PC-9 (cell line): ENCODE measurements around the gene MEAK7. TPM values are rescaled to one million over a fixed set of nuclear protein-coding genes. Genes with fewer than 3 reads are reported as not detected.

Experiments
- BruUV-seq: library from RNA; stranded (reverse); fragments of 400-500 nt; replicated peaks from 2 replicates; lab custom pipeline; 2021; lab: Mats Ljungman, UMichigan
- CTCF ChIA-PET: fragments of 300-600 bp; sonication (Branson Sonifier 250); formaldehyde crosslinking; loops from one replicate; lab custom pipeline; 2022; ENCODE audit warnings: antibody characterized with exemption; lab: Charles Lee
- POLR2A ChIA-PET: fragments of 300-600 bp; sonication (Branson Sonifier 250); formaldehyde crosslinking; loops from one replicate; lab custom pipeline; 2022; ENCODE audit warnings: antibody characterized with exemption; ENCODE audit not compliant: unreplicated experiment; lab: Charles Lee
- DNase-seq, 2 experiments: peaks; one replicate each; pipeline versions ENCODE4 v3.0.0 to v3.0.0-alpha.2; 2015 to 2022; ENCODE audit warnings: mixed read lengths in 1 of 2
- H2AFZ ChIP-seq: fragments of 200-600 bp; sonication (generic); 2 replicates; pipeline ENCODE4 v1.8.1; 2017; ENCODE audit warnings: antibody characterized with exemption
- H3F3A ChIP-seq: fragments of 200-600 bp; sonication (generic); 2 replicates; pipeline ENCODE4 v1.8.1; 2017; ENCODE audit warnings: antibody characterized with exemption, mild to moderate bottlenecking, low read depth; ENCODE audit not compliant: insufficient read depth
- H3K27ac ChIP-seq: fragments of 200-600 bp; sonication (generic); 2 replicates; pipeline ENCODE4 v1.6.1; 2016; ENCODE audit warnings: mixed run types
- H3K27me3 ChIP-seq: fragments of 200-600 bp; sonication (generic); 2 replicates; pipeline ENCODE4 v1.6.1; 2016; ENCODE audit warnings: low read depth, mixed run types; ENCODE audit not compliant: insufficient read depth
- H3K36me3 ChIP-seq: fragments of 200-600 bp; sonication (generic); 2 replicates; pipeline ENCODE4 v1.6.1; 2016; ENCODE audit warnings: low read depth, mixed run types
- H3K4me1 ChIP-seq: fragments of 200-600 bp; sonication (generic); replicated peaks from 2 replicates; pipeline ENCODE4 v1.6.1; 2016; ENCODE audit warnings: mixed run types; ENCODE audit not compliant: insufficient read depth
- H3K4me2 ChIP-seq: fragments of 200-600 bp; sonication (generic); 2 replicates; pipeline ENCODE4 v1.6.1; 2017; ENCODE audit warnings: mixed run types
- H3K4me3 ChIP-seq: fragments of 200-600 bp; sonication (generic); 2 replicates; pipeline ENCODE4 v1.6.1; 2016; ENCODE audit warnings: mixed run types
- H3K79me2 ChIP-seq: fragments of 200-600 bp; sonication (generic); 2 replicates; pipeline ENCODE4 v1.6.1; 2017; ENCODE audit warnings: low read depth, mixed run types
- H3K9me2 ChIP-seq: fragments of 200-600 bp; sonication (generic); 2 replicates; pipeline ENCODE4 v1.8.1; 2017; ENCODE audit warnings: mild to moderate bottlenecking; ENCODE audit not compliant: insufficient read depth
- H3K9me3 ChIP-seq: fragments of 200-600 bp; sonication (generic); 2 replicates; pipeline ENCODE4 v1.8.1; 2016; ENCODE audit warnings: low read depth; ENCODE audit not compliant: insufficient read depth
- H4K20me1 ChIP-seq: fragments of 200-600 bp; sonication (generic); 2 replicates; pipeline ENCODE4 v1.8.1; 2017; ENCODE audit not compliant: insufficient read depth
- CTCF ChIP-seq: fragments of 200-600 bp; sonication (generic); conservative IDR thresholded peaks from 2 replicates; pipeline ENCODE4 v1.6.1; 2017; ENCODE audit warnings: mixed run types, antibody characterized with exemption, mild to moderate bottlenecking, moderate library complexity
- EZH2 ChIP-seq: fragments of 200-600 bp; sonication (generic); IDR thresholded peaks from 2 replicates; pipeline ENCODE4 v1.8.0; 2017; ENCODE audit warnings: antibody characterized with exemption, low read depth
- intact Hi-C: fragments of 100-400 bp; cut with micrococcal nuclease; formaldehyde crosslinking; loops from one replicate; pipeline ENCODE4 v1.10.0; 2022; ENCODE audit not compliant: unreplicated experiment
- total RNA-seq: library from RNA; stranded (reverse); gene quantifications from 2 replicates; pipeline ENCODE4 v1.2.3, GENCODE V29; 2021

MEAK7 gene
- total RNA-seq, 1 experiment from 2014 or later = 73.4 TPM

DNA sequence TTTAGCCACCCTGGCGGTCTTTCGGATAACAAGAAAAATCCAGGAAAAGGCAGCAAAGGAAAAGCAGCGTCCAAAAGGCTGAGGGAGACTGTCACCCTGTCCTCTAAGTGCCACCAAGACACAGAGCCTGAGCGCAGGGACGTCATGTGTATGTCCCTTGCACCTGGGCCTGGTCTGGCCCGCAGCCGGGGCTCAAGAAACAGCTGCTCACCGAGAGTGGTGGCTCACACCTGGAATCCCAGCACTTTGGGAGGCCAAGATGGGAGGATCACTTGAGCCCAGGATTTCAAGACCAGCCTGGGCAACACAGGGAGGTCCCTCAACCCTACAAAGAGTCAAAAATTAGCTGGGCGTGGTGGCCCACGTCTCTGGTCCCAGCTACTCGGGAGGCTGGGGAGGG lies 9.2 kb upstream of the MEAK7 start:
- no peaks in the 10 kb centered on the region for H3K36me3 ChIP-seq
- DNase-seq = no peak
- no peaks in the 10 kb centered on the region for H3K79me2 ChIP-seq
- no peak overlapping the region for H3K4me3 ChIP-seq
- peaks cover 10% of the 10 kb centered on the region; the same call in 1 of the 2 replicates for H3K4me1 ChIP-seq
- no peaks in the 10 kb centered on the region for H3K9me3 ChIP-seq
- TF ChIP-seq CTCF (no peak), EZH2 (no peak)
- intact Hi-C loops = loop anchor here (5.0 kb wide), 2 partner anchors 44 to 459 kb away; no protein-coding TSS in a partner anchor
- BruUV-seq = no TSS peak
- no peak overlapping the region for H2AFZ ChIP-seq
- H4K20me1 ChIP-seq = no peaks in the 10 kb centered on the region
- CTCF ChIA-PET = interaction anchor here (0.7 to 1.1 kb wide), 2 partner anchors 45 to 306 kb away, joined by 3 read pairs; partner anchors contain the start of gene CRISPLD2
- no peak overlapping the region for H3K27ac ChIP-seq
- POLR2A ChIA-PET = interaction anchor here (0.6 to 0.9 kb wide), 5 partner anchors 11 to 452 kb away, joined by 9 to 22 read pairs (median 9); partner anchors contain the start of gene COTL1
- H3F3A ChIP-seq = no peaks in the 10 kb centered on the region
- H3K27me3 ChIP-seq = no peaks in the 10 kb centered on the region
- H3K9me2 ChIP-seq = no peaks in the 10 kb centered on the region
- H3K4me2 ChIP-seq = no peak overlapping the region

- ChIA-PET POLR2A (interaction anchor here (0.6 to 0.9 kb wide), 5 partner anchors 11 to 452 kb away, joined by 9 to 22 read pairs (median 9); partner anchors contain the start of gene COTL1), CTCF (interaction anchor here (0.6 to 1.1 kb wide), 3 partner anchors 46 to 307 kb away, joined by 3 read pairs; partner anchors contain the start of gene CRISPLD2)
- Histone ChIP-seq H3K4me2 (no peak overlapping the region), H3K4me1 (peaks cover 10% of the 10 kb centered on the region; the same call in 1 of the 2 replicates), H3F3A (no peaks in the 10 kb centered on the region), H3K9me2 (no peaks in the 10 kb centered on the region), H3K79me2 (no peaks in the 10 kb centered on the region), H3K27ac (no peak overlapping the region), H3K36me3 (no peaks in the 10 kb centered on the region), H2AFZ (no peak overlapping the region), H4K20me1 (no peaks in the 10 kb centered on the region), H3K27me3 (no peaks in the 10 kb centered on the region), H3K4me3 (no peak overlapping the region), H3K9me3 (no peaks in the 10 kb centered on the region)
- DNase-seq = peak; percentile 43 to 55
- intact Hi-C loops = loop anchor here (5.0 kb wide), 2 partner anchors 44 to 459 kb away; no protein-coding TSS in a partner anchor
- TF ChIP-seq CTCF (no peak), EZH2 (no peak)
- BruUV-seq = no TSS peak
Measured at GRCh38 chr16:84513123-84513522, 8.7 kb upstream of the MEAK7 start.

DNA sequence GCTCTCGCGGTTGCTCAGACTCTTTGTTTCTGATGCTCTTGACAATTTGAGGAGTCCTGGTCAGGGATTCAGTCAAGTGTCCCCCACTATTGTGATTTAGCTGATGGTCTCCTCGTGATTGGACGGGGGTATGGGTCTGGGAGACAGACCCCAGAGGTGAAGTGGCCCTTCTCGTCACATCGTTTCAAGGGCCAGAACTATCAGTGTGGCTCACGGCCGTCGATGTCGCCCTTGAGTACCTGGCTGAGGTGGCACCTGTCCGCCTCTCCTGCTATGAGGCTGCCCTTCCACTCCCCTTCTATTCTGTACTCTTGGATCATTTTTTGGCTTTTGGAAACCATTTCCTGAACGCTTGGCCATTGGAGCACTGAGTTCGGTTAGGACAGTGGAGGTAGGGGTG lies 7.4 kb upstream of the MEAK7 start:
- DNase-seq = no peak
- Histone ChIP-seq H3K4me2 (peak overlapping the region; percentile 50; the same call in 1 of the 2 replicates), H4K20me1 (no peaks in the 10 kb centered on the region), H3K4me3 (no peak overlapping the region), H3K9me2 (no peaks in the 10 kb centered on the region), H3F3A (peaks cover 2% of the 10 kb centered on the region; the same call in 1 of the 2 replicates), H3K27me3 (no peaks in the 10 kb centered on the region), H3K79me2 (no peaks in the 10 kb centered on the region), H3K36me3 (no peaks in the 10 kb centered on the region), H3K4me1 (peaks cover 4% of the 10 kb centered on the region; the same call in 1 of the 2 replicates), H3K27ac (no peak overlapping the region), H2AFZ (no peak overlapping the region), H3K9me3 (no peaks in the 10 kb centered on the region)
- CTCF ChIA-PET = no interaction called here
- POLR2A ChIA-PET = no interaction called here
- TF ChIP-seq EZH2 (no peak), CTCF (no peak)
- intact Hi-C loops = loop anchor here (1.0 to 5.0 kb wide), 5 partner anchors 45 to 460 kb away; no protein-coding TSS in a partner anchor
- no TSS peak for BruUV-seq
